Aorta (tissue), 5 donors: ENCODE results near the gene EPHB2. TPM values are rescaled to one million over a fixed set of nuclear protein-coding genes. Genes with fewer than 3 reads are reported as not detected.
"Not testable (repeated sequence)": the region's sequence is repeated elsewhere in the genome, so short reads cannot be mapped to it uniquely, and the experiment has no call there.

ENCODE experiments used
- ATAC-seq: fragments of 200-7000 bp; cut with Tn5 transposase; one replicate; pipeline ENCODE4 v1.9.1; 2022; ENCODE audit warnings: moderate library complexity; ENCODE audit not compliant: low FRiP score
- DNase-seq, 2 donors: peaks; one replicate each; pipeline ENCODE4 v3.0.0-alpha.2; 2020
- H3K27ac ChIP-seq, 2 donors: one replicate each; pipeline ENCODE4 v1.5.1; 2013; ENCODE audit warnings: low read length in 2 of 2, mild to moderate bottlenecking in 2 of 2, moderate library complexity in 2 of 2, control low read depth in 1 of 2, inconsistent platforms in 1 of 2, low read depth in 1 of 2
- H3K27me3 ChIP-seq, 2 donors: one replicate each; pipeline ENCODE4 v1.6.1; 2013; ENCODE audit warnings: control low read depth in 1 of 2, low read length in 1 of 2, mild to moderate bottlenecking in 1 of 2, moderate library complexity in 1 of 2; ENCODE audit not compliant: insufficient read depth in 2 of 2, control insufficient read depth in 1 of 2
- H3K36me3 ChIP-seq, 2 donors: one replicate each; pipeline ENCODE4 v1.6.1; 2013; ENCODE audit warnings: control low read depth in 1 of 2, low read length in 1 of 2, mild to moderate bottlenecking in 1 of 2; ENCODE audit not compliant: insufficient read depth in 2 of 2, control insufficient read depth in 1 of 2
- H3K4me1 ChIP-seq, 2 donors: one replicate each; pipeline ENCODE4 v1.6.1; 2013; ENCODE audit warnings: low read length in 2 of 2, control low read depth in 1 of 2, mild to moderate bottlenecking in 1 of 2, moderate library complexity in 1 of 2; ENCODE audit not compliant: insufficient read depth in 2 of 2, control insufficient read depth in 1 of 2
- H3K4me3 ChIP-seq, 2 donors: one replicate each; pipeline ENCODE4 v1.5.1; 2013; ENCODE audit warnings: low read length in 2 of 2, control low read depth in 1 of 2, mild to moderate bottlenecking in 1 of 2
- H3K9me3 ChIP-seq: one replicate; pipeline ENCODE4 v1.6.1; 2013; ENCODE audit warnings: mild to moderate bottlenecking, low read length; ENCODE audit not compliant: control insufficient read depth
- WGBS, 2 donors: extraction: QIAGEN DNeasy Blood & Tissue Kit; methylation state at CpG; one replicate each; pipeline ENCODE4 v1.1.7; 2013; 5-methylcytosine and 5-hydroxymethylcytosine counted together
- intact Hi-C, 2 donors: fragments of 100-400 bp; cut with DNase I; formaldehyde crosslinking; loops; one replicate each; pipeline versions ENCODE4 v1.14.2 to v1.15.0; 2022
- polyA plus RNA-seq, 2 donors: library from polyadenylated mRNA; stranded (reverse); fragments of 200-250 nt; gene quantifications; one replicate each; pipeline ENCODE4 v1.2.3, GENCODE V29; 2013
- total RNA-seq, 2 donors: library from RNA; stranded (reverse); fragmentation: NEBNext Ultra II Directional; extraction: Animal tissue kit (Norgen Biotek cat#: 25700); gene quantifications; one replicate each; pipeline ENCODE4 v1.2.1, GENCODE V29; 2021
- donor health status: healthy with polysubstance abuse.
- donor health status: Bipolar disorder and iron deficiency.
- donor health status: DM: no; HTN: no; CAD: no.
- donor health status: DM: no; HTN: no; CAD: no.
- donor health status: DM: yes; HTN: yes; CAD: no.

Gene EPHB2
- total and polyA plus RNA-seq, 4 donors = 0.87 to 16.6 (median 3.2) TPM

DNA sequence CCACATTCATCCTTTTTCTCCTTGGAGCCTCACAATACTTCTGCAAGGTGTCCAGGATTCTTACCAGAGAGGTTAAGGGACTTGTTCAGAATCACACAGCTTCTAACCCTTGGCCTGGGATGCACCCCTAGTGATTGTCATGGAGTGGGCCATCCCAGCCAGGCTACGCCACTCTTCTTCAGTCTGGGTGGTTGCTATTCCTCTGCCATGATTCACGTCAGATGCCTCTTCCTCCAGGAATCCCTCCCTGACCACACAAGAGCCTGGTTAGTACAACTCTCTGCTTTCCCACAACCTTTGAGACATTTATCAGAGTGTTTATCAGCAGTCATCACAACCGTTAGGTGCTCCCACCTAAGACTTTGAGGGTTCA is 121.8 kb downstream of the EPHB2 start:
- 92 to 95% methylated on average over 3 of the region's 3 CpGs for WGBS, 2 donors
- ATAC-seq (no peak), DNase-seq (no peak)
- Histone ChIP-seq H3K9me3 (no peaks in the 10 kb centered on the region), H3K36me3 (no peaks in the 10 kb centered on the region), H3K4me3 (no peak overlapping the region), H3K27ac (no peak overlapping the region), H3K4me1 (no peaks in the 10 kb centered on the region), H3K27me3 (no peaks in the 10 kb centered on the region)
- intact Hi-C loops = no loop called here

DNA sequence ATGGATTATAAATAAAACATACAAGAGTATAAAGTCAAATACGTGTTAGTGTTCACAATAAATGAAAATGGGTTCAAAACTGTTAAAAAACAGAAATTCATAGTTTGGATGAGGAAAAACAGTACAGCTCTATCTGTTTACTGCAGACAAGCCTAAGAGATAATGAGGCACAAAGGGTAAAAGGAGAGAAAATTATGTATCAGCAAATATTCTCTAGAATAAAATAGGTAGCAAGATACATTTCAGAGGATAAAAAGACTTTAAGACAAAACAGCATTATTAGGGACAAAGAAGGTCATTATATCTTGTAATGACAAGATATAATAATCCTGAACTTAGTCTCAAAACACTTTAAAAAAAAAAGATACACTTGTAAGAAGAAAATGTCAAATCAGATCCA is 123.1 kb downstream of the EPHB2 start:
- ATAC-seq = no peak
- no peaks in the 10 kb centered on the region for H3K36me3 ChIP-seq
- no peak overlapping the region for H3K27ac ChIP-seq
- DNase-seq = no peak
- intact Hi-C loops = no loop called here
- H3K9me3 ChIP-seq = no peaks in the 10 kb centered on the region
- no peak overlapping the region for H3K4me3 ChIP-seq
- 92 to 94% methylated on average over 1 of the region's 1 CpG for WGBS, 2 donors
- H3K4me1 ChIP-seq = no peaks in the 10 kb centered on the region
- peaks cover 0 to 2% of the 10 kb centered on the region in 2 donors for H3K27me3 ChIP-seq

DNA sequence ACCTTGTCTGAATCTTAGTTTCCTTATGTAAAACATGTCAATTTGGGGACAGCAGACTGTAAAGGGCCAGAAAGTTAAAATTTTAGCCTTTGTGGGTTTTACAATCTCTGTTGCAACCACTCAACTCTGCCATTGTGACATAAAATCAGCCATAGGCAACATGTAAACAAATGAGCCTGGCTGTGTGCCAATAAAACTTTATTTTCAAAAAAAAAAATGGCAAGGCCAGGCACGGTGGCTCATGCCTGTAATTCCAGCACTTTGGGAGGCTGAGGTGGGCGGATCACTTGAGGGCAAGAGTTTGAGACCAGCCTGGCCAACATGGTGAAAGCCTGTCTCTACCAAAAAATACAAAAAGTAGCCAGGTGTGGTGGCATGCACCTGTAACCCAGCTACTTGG is 123.8 kb downstream of the EPHB2 start:
- ATAC-seq, H3K27me3 ChIP-seq, H3K36me3 ChIP-seq, intact Hi-C loops, H3K9me3 ChIP-seq, H3K4me1 ChIP-seq, H3K27ac ChIP-seq, DNase-seq, H3K4me3 ChIP-seq: not testable (repeated sequence)
- 56 to 62% methylated on average over 2 of the region's 2 CpGs for WGBS, 2 donors

DNA sequence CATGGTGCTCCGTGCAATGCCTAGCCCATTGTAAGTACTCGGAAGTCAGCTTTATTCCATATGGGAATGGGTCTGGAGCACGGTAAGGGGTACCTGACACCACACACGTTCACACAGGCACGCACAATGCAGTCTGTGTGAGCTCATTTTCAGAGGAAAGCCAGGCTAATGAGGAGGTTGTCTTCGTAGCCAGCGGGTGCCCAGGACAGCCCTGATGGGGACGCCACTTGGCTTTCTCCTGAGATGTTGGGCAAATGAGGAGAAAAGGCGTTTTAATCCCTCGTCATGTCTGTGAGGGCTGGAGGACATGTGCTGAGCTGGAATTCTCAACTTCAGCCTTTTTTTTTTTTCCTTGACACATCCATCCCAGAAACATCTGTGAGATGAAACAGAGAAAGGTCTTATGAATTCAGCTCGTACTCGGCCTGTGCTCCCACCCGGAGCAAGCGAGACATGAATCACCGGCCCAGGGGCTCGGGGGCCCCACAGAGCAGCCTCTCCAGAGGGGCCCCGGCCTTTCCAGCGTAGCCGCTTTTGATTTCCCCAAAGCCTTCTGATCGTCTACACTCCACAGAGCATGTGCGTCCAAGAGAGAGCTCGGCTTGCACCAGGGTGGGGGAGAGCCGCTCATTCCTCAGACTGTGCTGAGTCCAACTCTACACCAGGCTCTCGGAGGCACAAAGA is 125.1 kb downstream of the EPHB2 start:
- Histone ChIP-seq H3K27ac (no peak overlapping the region), H3K4me3 (no peak overlapping the region), H3K27me3 (peaks cover 0 to 2% of the 10 kb centered on the region in 2 donors), H3K36me3 (no peaks in the 10 kb centered on the region), H3K9me3 (no peaks in the 10 kb centered on the region), H3K4me1 (no peaks in the 10 kb centered on the region)
- DNase-seq (no peak), ATAC-seq (no peak)
- intact Hi-C loops = no loop called here
- WGBS, 2 donors = 95 to 96% methylated on average over 24 of the region's 24 CpGs

DNA sequence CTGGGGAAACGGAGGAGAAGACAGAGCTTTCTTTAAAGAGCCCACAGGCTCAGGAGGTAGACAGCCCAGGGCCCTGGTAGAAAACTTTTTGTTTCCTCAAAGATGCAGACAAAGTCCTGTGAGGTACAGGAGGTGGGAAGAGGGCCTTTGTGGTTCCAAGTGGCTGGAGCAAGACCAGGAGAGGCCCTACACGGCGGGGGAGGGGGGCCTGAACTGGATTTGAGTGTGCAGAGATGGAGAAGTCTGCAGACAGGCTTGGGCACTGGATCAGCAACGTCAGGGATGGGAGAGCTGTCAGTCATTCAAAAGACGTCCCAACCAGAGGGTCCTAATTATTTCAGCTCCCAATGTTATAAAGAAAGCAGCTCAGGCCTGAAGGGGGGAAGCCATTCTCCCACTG is 126.2 kb downstream of the EPHB2 start:
- no peaks in the 10 kb centered on the region for H3K9me3 ChIP-seq
- H3K4me1 ChIP-seq = no peaks in the 10 kb centered on the region
- ATAC-seq (no peak), DNase-seq (no peak)
- H3K27ac ChIP-seq = no peak overlapping the region
- H3K36me3 ChIP-seq = no peaks in the 10 kb centered on the region
- WGBS, 2 donors = 74 to 83% methylated on average over 5 of the region's 5 CpGs
- H3K4me3 ChIP-seq = no peak overlapping the region
- peaks cover 0 to 2% of the 10 kb centered on the region in 2 donors for H3K27me3 ChIP-seq
- intact Hi-C loops = no loop called here

DNA sequence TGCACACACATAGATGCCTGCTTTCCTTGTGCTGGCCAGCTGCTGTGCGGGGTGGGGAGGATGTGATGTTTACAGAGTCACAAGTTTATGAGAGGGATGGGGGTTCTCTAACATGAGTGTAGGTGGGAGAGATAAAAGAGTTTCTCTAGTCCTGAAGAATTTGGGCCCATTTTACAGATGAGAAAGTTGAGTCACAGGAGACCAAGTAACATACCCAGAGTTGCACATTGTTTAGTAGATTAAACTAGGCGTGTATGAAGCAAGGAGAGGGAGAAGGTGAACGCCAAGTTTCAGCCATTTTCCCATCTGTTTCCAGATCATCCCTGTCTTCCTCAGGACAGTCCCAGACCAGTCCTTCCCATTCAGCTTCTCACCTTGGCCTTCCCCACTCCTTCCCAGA is 126.7 kb downstream of the EPHB2 start:
- no peak overlapping the region for H3K4me3 ChIP-seq
- WGBS, 2 donors = 98% methylated on average over 3 of the region's 3 CpGs
- H3K27me3 ChIP-seq = peaks cover 0 to 2% of the 10 kb centered on the region in 2 donors
- no peaks in the 10 kb centered on the region for H3K9me3 ChIP-seq
- ATAC-seq = no peak
- H3K27ac ChIP-seq = no peak overlapping the region
- intact Hi-C loops = no loop called here
- no peaks in the 10 kb centered on the region for H3K36me3 ChIP-seq
- no peak for DNase-seq
- H3K4me1 ChIP-seq = no peaks in the 10 kb centered on the region

DNA sequence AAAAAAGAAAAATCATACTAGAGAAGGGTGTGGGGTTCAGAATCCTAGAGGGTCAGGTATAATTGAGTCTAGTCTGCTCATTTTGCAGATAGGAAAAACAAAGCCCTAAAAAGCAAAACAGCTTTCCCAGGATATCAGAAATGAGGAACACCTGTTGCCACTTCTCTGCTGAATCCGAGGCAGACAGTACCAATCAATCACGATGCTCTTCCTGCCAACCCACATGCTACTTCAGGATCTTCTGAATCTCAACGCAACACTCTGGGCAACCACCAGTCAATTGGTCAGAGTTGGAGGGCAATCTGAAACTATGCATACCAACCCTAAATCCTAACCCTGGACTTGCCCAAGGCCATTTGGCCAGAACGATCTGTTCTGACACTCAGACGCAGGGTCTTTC is 128.3 kb downstream of the EPHB2 start:
- Histone ChIP-seq H3K36me3 (no peaks in the 10 kb centered on the region), H3K4me1 (no peaks in the 10 kb centered on the region), H3K27me3 (peaks cover 0 to 2% of the 10 kb centered on the region in 2 donors), H3K4me3 (no peak overlapping the region), H3K9me3 (no peaks in the 10 kb centered on the region), H3K27ac (no peak overlapping the region)
- 91 to 95% methylated on average over 5 of the region's 5 CpGs for WGBS, 2 donors
- ATAC-seq (no peak), DNase-seq (no peak)
- intact Hi-C loops = no loop called here

DNA sequence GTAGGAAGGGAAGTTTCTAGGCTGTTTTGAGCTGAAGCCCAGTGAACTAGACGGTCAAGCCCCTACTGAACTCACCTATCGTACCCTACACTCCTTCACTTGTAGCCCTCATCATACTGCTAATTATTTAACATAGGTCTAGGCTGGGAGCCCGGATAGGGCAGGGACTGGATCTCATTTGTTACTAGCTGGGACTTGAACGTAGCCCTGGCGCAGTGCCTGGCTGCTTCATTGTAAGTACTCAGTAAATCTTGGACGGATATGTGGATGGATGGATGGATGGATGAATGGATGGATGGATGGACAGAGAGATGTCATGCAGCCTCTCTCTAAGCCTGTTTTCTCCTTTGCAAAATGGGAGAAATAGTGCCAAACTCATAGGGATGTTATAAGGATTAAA is 129.2 kb downstream of the EPHB2 start:
- DNase-seq = no peak
- intact Hi-C loops = no loop called here
- ATAC-seq = no peak
- Histone ChIP-seq H3K9me3 (no peaks in the 10 kb centered on the region), H3K4me3 (no peak overlapping the region), H3K4me1 (no peaks in the 10 kb centered on the region), H3K27me3 (peaks cover 0 to 2% of the 10 kb centered on the region in 2 donors), H3K27ac (no peak overlapping the region), H3K36me3 (no peaks in the 10 kb centered on the region)
- WGBS, 2 donors = 75 to 86% methylated on average over 6 of the region's 6 CpGs

DNA sequence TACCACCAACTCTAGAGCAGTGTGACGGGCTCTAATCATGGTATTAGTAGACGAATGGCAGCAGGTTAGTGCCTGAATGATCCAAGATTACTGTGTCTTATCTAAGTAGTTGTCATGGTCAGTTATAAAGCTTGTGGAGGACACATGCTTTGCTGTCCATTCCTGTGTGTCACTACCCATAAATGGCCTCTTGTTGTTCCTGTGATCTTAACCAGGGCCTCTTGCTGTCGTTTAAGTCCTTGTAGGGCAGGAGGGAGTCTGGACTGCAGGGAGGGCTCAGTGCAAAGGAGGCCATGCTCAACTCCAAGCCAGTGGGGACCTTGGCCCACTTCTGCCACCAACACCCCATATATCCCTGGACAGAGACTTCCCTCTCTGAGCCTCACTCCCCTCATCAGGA is 130.5 kb downstream of the EPHB2 start:
- no peak for ATAC-seq
- WGBS, 2 donors = 66 to 71% methylated on average over 3 of the region's 3 CpGs
- H3K4me3 ChIP-seq = no peak overlapping the region
- intact Hi-C loops = no loop called here
- no peaks in the 10 kb centered on the region for H3K9me3 ChIP-seq
- no peaks in the 10 kb centered on the region for H3K36me3 ChIP-seq
- peaks cover 0 to 2% of the 10 kb centered on the region in 2 donors for H3K27me3 ChIP-seq
- H3K4me1 ChIP-seq = no peaks in the 10 kb centered on the region
- no peak overlapping the region for H3K27ac ChIP-seq
- no peak for DNase-seq
